GOT3 (cell line): Measurements from ENCODE around the gene SORBS1.

ENCODE experiments used
- DNase-seq: peaks from one replicate; lab custom pipeline; 2025; ENCODE audit warnings: mixed read lengths; lab: John Stamatoyannopoulos, UW

SORBS1 gene

DNA sequence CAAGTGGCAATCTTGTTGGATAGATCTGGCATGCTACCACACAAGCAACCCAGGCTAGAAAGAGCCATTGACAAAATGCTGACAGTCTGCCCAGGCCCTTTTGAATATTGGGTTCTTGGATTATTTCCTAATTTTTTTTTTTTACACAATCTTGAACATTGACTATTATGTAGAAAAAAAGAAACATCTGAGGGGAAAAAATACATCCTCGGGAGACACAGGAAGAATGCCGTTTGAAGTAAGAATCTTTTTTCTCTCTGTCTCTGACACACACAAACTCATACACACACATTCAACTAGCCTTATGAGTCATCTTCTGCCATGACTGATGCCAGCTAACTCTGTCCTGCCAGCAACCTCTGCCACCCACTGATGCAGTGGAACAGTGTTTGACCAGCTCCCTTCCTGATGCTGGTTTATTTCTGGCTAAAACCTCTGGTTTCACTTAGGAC, 47.2 kb downstream of the SORBS1 start:
- no peak for DNase-seq

- DNase-seq: no peak
Observed at GRCh38 chr10:95513008-95513589, 48.1 kb downstream of the SORBS1 start.

DNA sequence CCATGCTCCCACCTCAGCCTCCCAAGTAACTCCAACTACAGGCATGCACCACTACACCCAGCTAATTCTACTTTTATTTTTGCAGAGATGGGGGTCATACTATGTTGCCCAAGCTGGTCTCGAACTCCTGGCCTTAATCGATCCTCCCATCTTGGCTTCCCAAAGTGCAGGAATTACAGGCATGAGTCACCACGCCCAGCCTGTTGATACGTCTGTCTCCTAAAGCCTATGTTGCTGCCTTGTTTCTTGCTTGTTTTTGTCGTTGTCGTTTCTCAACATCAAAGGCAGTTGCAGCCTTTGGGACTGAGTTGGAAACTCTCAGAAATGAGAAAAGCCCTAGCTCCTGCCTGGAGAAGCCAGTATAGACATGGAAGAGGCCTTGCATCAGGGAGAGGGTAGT, 49.9 kb downstream of the SORBS1 start:
- DNase-seq: no peak

DNA sequence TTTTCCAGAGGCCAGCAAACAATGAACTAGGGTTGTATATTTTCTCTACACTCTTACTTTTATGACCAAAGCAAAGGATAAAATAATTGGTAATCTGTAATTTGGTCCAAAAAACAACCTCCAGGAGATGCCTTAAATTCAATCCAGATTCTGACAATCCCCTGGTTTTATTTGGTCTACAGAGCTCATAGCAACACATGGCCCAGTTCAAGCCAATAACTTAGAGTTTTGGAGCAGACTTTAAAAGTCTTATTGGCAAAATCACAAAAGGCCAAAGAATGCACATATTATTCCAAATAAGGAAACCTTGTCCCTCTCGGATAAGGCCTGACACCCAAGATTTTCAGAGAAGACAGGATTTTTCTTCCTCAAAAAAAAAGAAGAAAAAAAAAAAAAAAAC, 51.9 kb downstream of the SORBS1 start:
- no peak for DNase-seq

GRCh38 chr10:95508730-95509129, 52.4 kb downstream of the SORBS1 start:
- DNase-seq: no peak

GRCh38 chr10:95506056-95506737, 55.0 kb downstream of the SORBS1 start:
- DNase-seq: no peak

GRCh38 chr10:95505641-95506040, 55.5 kb downstream of the SORBS1 start:
- no peak for DNase-seq

- DNase-seq: no peak
Observed at GRCh38 chr10:95505084-95505610, 56.0 kb downstream of the SORBS1 start.

DNA sequence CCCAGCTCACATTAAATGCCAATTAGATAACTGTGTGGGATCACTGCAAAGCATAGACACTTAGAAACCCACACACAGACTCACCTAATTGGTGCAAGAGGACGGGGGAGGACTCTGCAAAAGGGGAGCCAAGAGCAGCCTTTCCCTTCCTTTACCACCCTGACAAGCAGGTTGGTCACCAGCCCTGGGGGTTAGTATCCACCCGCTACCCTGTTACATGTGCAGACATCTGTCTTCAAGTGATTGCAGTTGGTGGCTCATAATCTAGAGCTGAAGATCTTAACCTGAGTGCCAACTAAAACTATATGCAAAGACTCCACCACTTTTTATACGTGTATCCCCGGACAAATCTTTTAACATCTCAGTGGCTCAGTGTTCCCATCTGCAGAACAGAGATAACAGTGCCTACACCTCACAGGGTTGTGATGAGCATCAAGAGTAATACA, 56.9 kb downstream of the SORBS1 start:
- no peak for DNase-seq

DNA sequence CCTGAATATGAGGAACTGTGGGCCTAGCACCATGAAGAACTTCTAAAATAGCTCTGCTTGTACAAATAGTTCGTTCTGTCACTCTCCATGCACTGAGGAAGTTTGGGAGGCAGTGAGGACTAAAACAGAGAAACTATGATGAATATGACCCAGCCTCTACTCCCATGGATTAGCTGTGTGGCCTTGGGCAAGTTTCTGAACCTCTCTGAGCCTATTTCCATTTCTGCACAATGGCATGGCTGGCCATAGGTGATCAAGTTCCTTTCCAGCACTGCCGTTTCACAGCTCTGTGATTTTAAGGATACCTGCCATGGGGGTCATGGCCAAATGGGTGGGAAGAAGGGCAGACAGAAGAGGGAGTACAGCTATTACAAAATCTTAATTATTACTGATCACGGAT, 57.6 kb downstream of the SORBS1 start:
- no peak for DNase-seq

GRCh38 chr10:95503001-95503400, 58.2 kb downstream of the SORBS1 start:
- DNase-seq: no peak

DNA sequence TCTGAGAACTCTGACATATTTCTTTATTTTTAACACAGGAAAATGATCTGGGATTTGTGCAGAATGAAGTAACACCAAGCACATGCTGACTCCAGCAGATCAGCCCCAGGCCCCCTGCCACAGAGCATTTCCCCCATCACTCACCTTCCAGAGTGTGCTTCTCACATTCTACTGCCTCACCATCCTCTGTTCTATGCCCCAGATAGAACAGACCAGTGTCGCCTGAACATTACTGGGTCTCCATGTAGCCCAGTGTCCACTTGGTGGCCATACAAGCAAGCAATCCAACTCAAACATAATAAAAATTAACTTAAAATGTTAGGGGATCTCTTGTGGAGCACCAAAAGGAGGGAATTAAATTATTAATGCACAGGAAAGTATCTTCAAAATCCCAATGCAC, 58.8 kb downstream of the SORBS1 start:
- no peak for DNase-seq

GRCh38 chr10:95501203-95502094, 59.7 kb downstream of the SORBS1 start:
- no peak for DNase-seq

GRCh38 chr10:95500649-95501048, 60.5 kb downstream of the SORBS1 start:
- DNase-seq: no peak

- DNase-seq: no peak
Observed at GRCh38 chr10:95500097-95500496, 61.1 kb downstream of the SORBS1 start.

DNA sequence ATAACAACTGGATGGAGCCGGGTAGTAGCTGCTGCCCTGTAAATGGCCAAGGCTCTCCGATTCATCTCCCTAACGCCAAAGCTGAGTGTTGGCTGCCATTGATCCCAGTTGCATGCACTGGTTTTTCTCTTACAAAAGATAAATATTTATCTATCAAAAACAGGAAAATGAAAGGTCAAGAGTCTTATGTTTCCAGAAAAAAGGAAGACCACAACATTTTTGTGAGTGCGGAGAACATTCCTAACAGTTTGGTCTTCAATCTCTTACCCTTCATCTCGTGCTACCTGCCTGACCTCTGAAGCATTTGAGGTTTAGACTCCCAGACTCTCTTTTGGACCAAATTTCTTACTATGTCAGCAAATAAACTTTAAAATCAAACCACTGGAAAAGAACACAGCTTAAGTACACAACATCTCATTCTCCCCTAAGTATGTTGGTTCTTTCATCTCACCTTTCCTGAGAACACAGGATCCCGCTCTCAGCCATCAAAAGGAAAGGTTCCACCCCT, 61.6 kb downstream of the SORBS1 start:
- no peak for DNase-seq

DNA sequence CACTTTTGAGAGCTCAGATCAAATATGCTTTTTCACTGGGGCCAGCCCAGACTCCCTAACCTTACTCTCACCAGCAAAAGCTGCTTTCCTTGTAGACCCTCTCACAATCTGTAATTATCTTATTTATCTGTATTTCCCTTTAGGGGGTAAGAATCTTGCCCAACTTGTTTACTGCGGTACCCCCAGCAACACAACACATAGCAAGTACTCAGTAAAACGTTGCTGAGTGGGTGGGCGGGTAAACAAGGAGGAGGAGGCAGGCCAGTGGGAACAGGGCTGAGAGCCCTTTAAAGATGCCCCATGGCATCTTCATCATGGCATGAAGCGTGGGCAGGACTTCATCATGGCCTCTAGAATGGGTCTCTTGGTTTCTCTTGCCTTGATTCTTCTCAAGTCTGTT, 64.2 kb downstream of the SORBS1 start:
- no peak for DNase-seq

GRCh38 chr10:95496246-95496911, 64.8 kb downstream of the SORBS1 start:
- DNase-seq: no peak

- DNase-seq: no peak
Observed at GRCh38 chr10:95493862-95494261, 67.3 kb downstream of the SORBS1 start.

GRCh38 chr10:95487994-95488393, 73.2 kb downstream of the SORBS1 start:
- DNase-seq: no peak

GRCh38 chr10:95485056-95485844, 75.9 kb downstream of the SORBS1 start:
- DNase-seq: no peak
